HG03432 (cell line): Measurements from ENCODE around the gene DEFB114.

ENCODE experiments used
- ATAC-seq: cut with Tn5 transposase; IDR thresholded peaks from one replicate; pipeline ENCODE4 v1.9.1; 2021; ENCODE audit warnings: mild to moderate bottlenecking, moderate library complexity; ENCODE audit not compliant: unreplicated experiment

Gene DEFB114

DNA sequence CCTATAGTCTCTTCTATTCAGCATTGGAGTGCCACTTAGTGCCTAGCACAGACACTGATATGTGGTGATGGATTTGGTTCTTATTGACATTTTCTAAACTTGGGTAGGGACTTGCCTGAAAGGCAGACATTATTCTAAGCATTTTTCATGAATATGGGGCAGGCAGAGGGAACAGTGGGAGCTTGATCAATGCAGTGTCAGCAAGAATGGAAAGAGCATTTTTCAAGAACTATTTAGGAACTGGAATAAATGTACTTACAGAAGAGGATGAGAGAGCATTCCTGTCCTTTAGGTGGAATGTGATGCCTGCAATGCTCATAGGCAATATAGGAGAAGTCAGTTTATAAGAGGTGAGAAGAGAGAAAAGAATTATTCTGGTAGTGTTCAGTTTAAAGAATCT is 26.2 kb downstream of the DEFB114 start:
- ATAC-seq, result no peak

- ATAC-seq, result no peak
These were observed 26.9 kb downstream of the DEFB114 start for GRCh38 chr6:49937017-49937416.

DNA sequence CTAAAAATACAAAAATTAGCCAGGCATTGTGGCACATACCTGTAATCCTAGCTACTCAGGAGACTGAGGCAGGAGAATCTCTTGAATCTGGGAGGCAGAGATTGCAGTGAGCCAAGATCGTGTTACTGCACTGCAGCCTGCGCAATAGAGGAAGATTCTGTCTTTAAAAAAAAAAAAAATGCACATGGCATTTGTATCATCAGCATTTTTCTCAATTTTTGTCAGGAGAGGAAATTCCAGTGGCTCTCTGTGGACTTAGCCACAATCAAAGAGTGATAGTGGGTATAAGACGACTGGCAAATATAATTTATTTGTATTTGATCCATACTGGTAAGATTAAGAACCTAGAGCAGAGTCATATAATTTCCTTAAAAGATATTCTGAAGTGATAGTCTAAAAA is 28.6 kb downstream of the DEFB114 start:
- no peak for ATAC-seq

GRCh38 chr6:49934770-49935169 is 29.2 kb downstream of the DEFB114 start:
- ATAC-seq, result no peak

DNA sequence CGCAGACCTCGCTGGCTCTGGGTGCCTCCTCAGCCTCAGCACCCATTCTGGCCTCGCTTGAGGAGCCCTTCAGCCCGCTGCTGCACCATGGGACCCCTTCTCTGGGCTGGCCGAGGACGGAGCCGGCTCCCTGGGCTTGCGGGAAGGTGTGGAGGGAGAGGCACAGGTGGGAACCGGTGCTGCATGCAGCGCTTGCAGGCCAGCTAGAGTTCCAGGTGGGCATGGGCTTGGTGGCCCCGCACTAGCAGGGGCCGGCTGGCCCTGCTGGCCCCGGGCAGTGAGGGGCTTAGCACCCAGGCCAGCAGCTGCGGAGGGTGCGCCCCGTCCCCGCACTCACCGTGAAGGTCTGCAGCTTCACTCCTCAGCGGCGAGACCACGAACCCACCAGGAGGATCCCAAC is 30.4 kb downstream of the DEFB114 start:
- ATAC-seq, result no peak

GRCh38 chr6:49929340-49929739 is 34.6 kb downstream of the DEFB114 start:
- no peak for ATAC-seq

GRCh38 chr6:49923826-49924225 is 40.1 kb downstream of the DEFB114 start:
- ATAC-seq, result peak; percentile 43

GRCh38 chr6:49919935-49920644 is 43.9 kb downstream of the DEFB114 start:
- ATAC-seq, result no peak

GRCh38 chr6:49919261-49919660 is 44.7 kb downstream of the DEFB114 start:
- ATAC-seq, result no peak

- no peak for ATAC-seq
These were observed 45.2 kb downstream of the DEFB114 start for GRCh38 chr6:49918787-49919186.

- ATAC-seq, result no peak
These were observed 48.9 kb downstream of the DEFB114 start for GRCh38 chr6:49915035-49915434.

- no peak for ATAC-seq
These were observed 50.2 kb downstream of the DEFB114 start for GRCh38 chr6:49913636-49914375.

DNA sequence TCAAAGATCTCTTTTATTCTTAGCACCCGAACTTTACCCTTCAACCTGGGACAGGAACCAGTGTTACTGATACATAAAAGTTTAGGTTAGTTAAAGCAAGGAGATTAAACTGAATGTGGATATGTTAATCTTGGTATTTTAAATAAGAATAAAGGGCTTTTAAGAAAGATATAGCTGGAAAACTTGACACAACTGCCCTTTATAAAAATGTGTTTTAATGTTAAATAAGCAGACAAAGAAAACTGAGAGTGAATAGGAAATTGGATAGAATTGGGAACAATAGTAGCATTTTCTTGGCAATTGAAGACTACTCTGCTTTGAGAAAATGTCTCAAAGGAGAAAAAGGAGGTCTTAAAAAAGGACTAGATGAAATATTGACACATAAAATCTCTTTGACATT is 51.8 kb downstream of the DEFB114 start:
- no peak for ATAC-seq

GRCh38 chr6:49911252-49911651 is 52.7 kb downstream of the DEFB114 start:
- no peak for ATAC-seq
